A673 (cell line): ENCODE results near the gene RIMKLB. TPM values are rescaled to one million over a fixed set of nuclear protein-coding genes. Genes with fewer than 3 reads are reported as not detected.
A peak's percentile ranks its signal among the peaks of the same experiment; 100 is the strongest.

Source experiments
- BruUV-seq: library from RNA; stranded (reverse); fragments of 400-500 nt; replicated peaks from 2 replicates; lab custom pipeline; 2021; lab: Mats Ljungman, UMichigan
- CTCF ChIA-PET: fragments of 300-600 bp; sonication (Branson Sonifier 250); formaldehyde crosslinking; loops from one replicate; lab custom pipeline; 2022; ENCODE audit warnings: antibody characterized with exemption; lab: Charles Lee
- POLR2A ChIA-PET: fragments of 300-600 bp; sonication (Branson Sonifier 250); formaldehyde crosslinking; loops from one replicate; lab custom pipeline; 2022; ENCODE audit warnings: antibody characterized with exemption; ENCODE audit not compliant: low non-redundant PET; lab: Charles Lee
- DNase-seq: peaks from one replicate; pipeline ENCODE4 v3.0.0-alpha.2; 2015; ENCODE audit warnings: low spot score
- H3K27ac ChIP-seq: fragments of 200-600 bp; sonication (generic); 2 replicates; pipeline ENCODE4 v1.5.1; 2016; ENCODE audit warnings: mixed run types, low read depth, mild to moderate bottlenecking, mixed read lengths, antibody characterized with exemption, low read length; ENCODE audit not compliant: poor library complexity, severe bottlenecking
- H3K27me3 ChIP-seq: fragments of 200-600 bp; sonication (generic); replicated peaks from 2 replicates; pipeline ENCODE4 v1.6.1; 2017; ENCODE audit warnings: mixed run types, low read depth, mild to moderate bottlenecking, mixed read lengths, antibody characterized with exemption, low read length; ENCODE audit not compliant: insufficient read depth, poor library complexity
- H3K36me3 ChIP-seq: fragments of 200-600 bp; sonication (generic); 2 replicates; pipeline ENCODE4 v1.6.1; 2016; ENCODE audit warnings: mixed run types, mild to moderate bottlenecking, mixed read lengths, antibody characterized with exemption, low read length; ENCODE audit not compliant: insufficient read depth, poor library complexity, severe bottlenecking
- H3K4me1 ChIP-seq: fragments of 200-600 bp; sonication (generic); 2 replicates; pipeline ENCODE4 v1.6.1; 2017; ENCODE audit warnings: mixed run types, mild to moderate bottlenecking, mixed read lengths, antibody characterized with exemption, low read length; ENCODE audit not compliant: insufficient read depth, poor library complexity, severe bottlenecking
- H3K4me3 ChIP-seq: fragments of 200-600 bp; sonication (generic); 2 replicates; pipeline ENCODE4 v1.5.1; 2016; ENCODE audit warnings: low read depth, mixed run types, mild to moderate bottlenecking, mixed read lengths, low read length; ENCODE audit not compliant: poor library complexity, severe bottlenecking
- H3K9me3 ChIP-seq: fragments of 200-600 bp; sonication (generic); 2 replicates; pipeline ENCODE4 v1.6.1; 2016; ENCODE audit warnings: mixed run types, low read depth, mild to moderate bottlenecking, mixed read lengths, antibody characterized with exemption, low read length; ENCODE audit not compliant: poor library complexity, severe bottlenecking
- CTCF ChIP-seq: fragments of 300-800, 200-600 bp; sonication (generic); conservative IDR thresholded peaks from 2 replicates; pipeline ENCODE4 v1.5.1; 2017; ENCODE audit warnings: low read depth, mild to moderate bottlenecking, antibody characterized with exemption, low read length, moderate library complexity, mixed read lengths
- EZH2 ChIP-seq: fragments of 200-600 bp; sonication (generic); IDR thresholded peaks from 2 replicates; pipeline ENCODE4 v1.6.1; 2017; ENCODE audit warnings: borderline replicate concordance, low read depth, mild to moderate bottlenecking, mixed read lengths, antibody characterized with exemption, low read length; ENCODE audit not compliant: poor library complexity, severe bottlenecking
- intact Hi-C: fragments of 100-400 bp; cut with micrococcal nuclease; formaldehyde crosslinking; loops from one replicate; pipeline ENCODE4 v1.10.0; 2022; ENCODE audit not compliant: unreplicated experiment
- total RNA-seq: library from RNA; stranded (reverse); gene quantifications from 2 replicates; pipeline ENCODE4 v1.2.3, GENCODE V29; 2021

Gene RIMKLB
- total RNA-seq, 1 experiment from 2014 or later = 21.9 TPM

GRCh38 chr12:8822298-8822697 lies 124.5 kb downstream of the RIMKLB start, which contains the start of gene A2ML1:
Gene A2ML1 (plus strand): TSS chr12:8822621. CDS start chr12:8822652, 31 bp downstream.
- no peak for DNase-seq
- H3K27ac ChIP-seq = no peak within 1 kb of the TSS
- no peaks in the 10 kb centered on the region for H3K4me1 ChIP-seq
- H3K27me3 ChIP-seq = no peaks in the 10 kb centered on the region
- POLR2A ChIA-PET = no interaction called here
- TF ChIP-seq EZH2 (no peak), CTCF (no peak)
- H3K4me3 ChIP-seq = no peak within 1 kb of the TSS
- CTCF ChIA-PET = no interaction called here
- intact Hi-C loops = no loop called here
- H3K9me3 ChIP-seq = no peaks in the 10 kb centered on the region
- H3K36me3 ChIP-seq = no peaks in the 10 kb centered on the region
- BruUV-seq = no TSS peak

- POLR2A ChIA-PET = no interaction called here
- DNase-seq = peak; percentile 43
Measured at GRCh38 chr12:8823565-8824300, 125.9 kb downstream of the RIMKLB start.

GRCh38 chr12:8827551-8828256 lies 129.9 kb downstream of the RIMKLB start:
- Histone ChIP-seq H3K9me3 (no peaks in the 10 kb centered on the region), H3K4me1 (no peaks in the 10 kb centered on the region), H3K27ac (no peak overlapping the region), H3K4me3 (no peak overlapping the region), H3K27me3 (no peaks in the 10 kb centered on the region), H3K36me3 (no peaks in the 10 kb centered on the region)
- DNase-seq = no peak
- CTCF ChIA-PET = no interaction called here
- POLR2A ChIA-PET = no interaction called here
- no TSS peak for BruUV-seq
- intact Hi-C loops = no loop called here
- TF ChIP-seq CTCF (no peak), EZH2 (no peak)

More at GRCh38 chr12:8823565-8824300, 125.9 kb downstream of the RIMKLB start:
- no peak overlapping the region for H3K27ac ChIP-seq
- intact Hi-C loops = no loop called here
- no peaks in the 10 kb centered on the region for H3K9me3 ChIP-seq
- no peak overlapping the region for H3K4me3 ChIP-seq
- H3K4me1 ChIP-seq = no peaks in the 10 kb centered on the region
- no TSS peak for BruUV-seq
- TF ChIP-seq EZH2 (no peak), CTCF (peak; percentile 66)
- no peaks in the 10 kb centered on the region for H3K27me3 ChIP-seq
- H3K36me3 ChIP-seq = no peaks in the 10 kb centered on the region
- CTCF ChIA-PET = interaction anchor here (0.8 to 1.6 kb wide), 4 partner anchors 36 to 226 kb away, joined by 3 to 5 read pairs (median 4); no protein-coding TSS in a partner anchor
